Tibial nerve (tissue), 4 donors: Measurements from ENCODE around the gene RXFP3.

Source experiments
- EP300 ChIP-seq, 2 donors: sonication (generic); formaldehyde crosslinking; IDR thresholded peaks; one replicate each; pipeline ENCODE4 v1.6.1; 2017; ENCODE audit warnings: antibody characterized with exemption in 2 of 2, mild to moderate bottlenecking in 1 of 2
- POLR2A ChIP-seq, 2 donors: fragments of 450-650 bp; IDR thresholded peaks; one replicate each; pipeline ENCODE4 v1.6.1; 2017; ENCODE audit warnings: antibody characterized with exemption in 2 of 2, mild to moderate bottlenecking in 2 of 2, moderate library complexity in 2 of 2
- TF ChIP-seq, protein P1 (sequence below), 5 experiments: fragments of 200-600 bp in 3 of 5; fragments of 450-650 bp in 2 of 5; sonication (generic) in 3 of 5; IDR thresholded peaks; one replicate each; pipeline ENCODE4 v1.5.1; 2016 to 2019; ENCODE audit warnings: antibody characterized with exemption in 5 of 5, mild to moderate bottlenecking in 3 of 5, moderate library complexity in 2 of 5

DNA sequence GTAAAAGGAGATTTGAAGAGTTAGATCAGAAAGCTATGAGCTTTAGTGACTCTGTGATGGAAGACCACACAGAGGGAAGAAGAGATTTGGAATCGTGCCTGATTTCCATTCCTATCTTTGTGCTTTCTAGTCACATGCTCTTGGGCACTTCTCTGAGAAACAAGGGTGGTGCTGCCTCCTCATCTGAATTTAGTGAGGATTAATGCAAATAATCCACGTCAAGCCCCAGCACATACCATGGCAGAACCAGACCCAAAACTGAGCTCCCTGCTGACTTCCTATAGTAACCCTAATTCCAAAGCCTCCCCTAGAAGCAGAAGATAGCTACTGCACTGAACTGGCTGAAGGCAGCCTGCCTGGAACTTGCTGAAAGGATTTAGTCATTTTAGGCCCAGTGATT lies 30.6 kb downstream of the RXFP3 start:
- TF ChIP-seq, protein P1, sequence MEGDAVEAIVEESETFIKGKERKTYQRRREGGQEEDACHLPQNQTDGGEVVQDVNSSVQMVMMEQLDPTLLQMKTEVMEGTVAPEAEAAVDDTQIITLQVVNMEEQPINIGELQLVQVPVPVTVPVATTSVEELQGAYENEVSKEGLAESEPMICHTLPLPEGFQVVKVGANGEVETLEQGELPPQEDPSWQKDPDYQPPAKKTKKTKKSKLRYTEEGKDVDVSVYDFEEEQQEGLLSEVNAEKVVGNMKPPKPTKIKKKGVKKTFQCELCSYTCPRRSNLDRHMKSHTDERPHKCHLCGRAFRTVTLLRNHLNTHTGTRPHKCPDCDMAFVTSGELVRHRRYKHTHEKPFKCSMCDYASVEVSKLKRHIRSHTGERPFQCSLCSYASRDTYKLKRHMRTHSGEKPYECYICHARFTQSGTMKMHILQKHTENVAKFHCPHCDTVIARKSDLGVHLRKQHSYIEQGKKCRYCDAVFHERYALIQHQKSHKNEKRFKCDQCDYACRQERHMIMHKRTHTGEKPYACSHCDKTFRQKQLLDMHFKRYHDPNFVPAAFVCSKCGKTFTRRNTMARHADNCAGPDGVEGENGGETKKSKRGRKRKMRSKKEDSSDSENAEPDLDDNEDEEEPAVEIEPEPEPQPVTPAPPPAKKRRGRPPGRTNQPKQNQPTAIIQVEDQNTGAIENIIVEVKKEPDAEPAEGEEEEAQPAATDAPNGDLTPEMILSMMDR (IDR thresholded peaks at IDR 0.05): no peak
- TF ChIP-seq POLR2A (IDR thresholded peaks at IDR 0.05) (no peak), EP300 (IDR thresholded peaks at IDR 0.05) (no peak)
